NCI-H146 treated with DMSO at 0.1 percent for 48 hours (cell line): ENCODE results near the gene DUOX1.

ENCODE experiments used
- DNase-seq: peaks from one replicate; lab custom pipeline; 2025; ENCODE audit not compliant: unreplicated experiment; lab: John Stamatoyannopoulos, UW

DUOX1 gene

DNA sequence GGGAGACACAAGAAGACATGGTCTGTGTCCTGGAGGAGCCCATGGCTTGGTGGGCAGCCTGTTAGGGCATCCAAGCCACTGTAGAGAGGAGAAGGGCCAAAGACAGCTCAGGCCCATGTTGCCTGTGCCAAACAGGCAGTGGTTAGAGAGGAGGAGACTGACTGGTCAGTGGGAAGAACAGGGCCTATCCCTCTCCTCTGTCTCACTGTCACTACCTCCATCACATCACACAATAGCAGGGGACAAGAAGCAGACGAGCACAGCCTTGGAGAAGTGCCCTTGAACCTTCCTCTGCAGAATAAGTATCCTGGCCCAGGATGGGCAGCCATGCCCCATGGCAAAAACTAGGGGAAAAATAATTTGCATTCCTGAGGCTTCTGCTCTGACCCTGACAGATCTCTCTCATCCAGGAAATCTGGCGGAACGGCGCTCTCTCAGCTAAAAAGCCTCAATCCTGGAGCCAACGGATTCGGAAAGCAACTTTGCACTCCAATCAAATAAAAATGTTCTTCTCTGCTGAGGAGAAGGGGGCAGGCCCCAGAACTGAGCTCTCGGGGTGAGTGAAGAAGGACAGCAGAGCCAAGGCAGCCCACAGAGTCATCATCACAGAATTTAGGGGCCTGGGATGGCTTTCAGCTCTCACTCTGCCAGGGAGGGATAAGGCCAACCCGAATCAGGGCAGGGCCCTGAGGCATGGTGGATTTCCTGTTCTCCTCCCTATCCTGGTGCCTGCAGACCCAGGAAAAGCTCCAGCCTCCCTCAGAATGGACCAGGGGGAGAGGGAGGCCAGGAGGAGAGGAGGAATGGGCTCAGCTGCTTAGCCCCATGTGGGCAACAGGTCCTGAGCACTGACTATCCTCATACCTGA lies 56.3 kb downstream of the DUOX1 start:
- no peak for DNase-seq

DNA sequence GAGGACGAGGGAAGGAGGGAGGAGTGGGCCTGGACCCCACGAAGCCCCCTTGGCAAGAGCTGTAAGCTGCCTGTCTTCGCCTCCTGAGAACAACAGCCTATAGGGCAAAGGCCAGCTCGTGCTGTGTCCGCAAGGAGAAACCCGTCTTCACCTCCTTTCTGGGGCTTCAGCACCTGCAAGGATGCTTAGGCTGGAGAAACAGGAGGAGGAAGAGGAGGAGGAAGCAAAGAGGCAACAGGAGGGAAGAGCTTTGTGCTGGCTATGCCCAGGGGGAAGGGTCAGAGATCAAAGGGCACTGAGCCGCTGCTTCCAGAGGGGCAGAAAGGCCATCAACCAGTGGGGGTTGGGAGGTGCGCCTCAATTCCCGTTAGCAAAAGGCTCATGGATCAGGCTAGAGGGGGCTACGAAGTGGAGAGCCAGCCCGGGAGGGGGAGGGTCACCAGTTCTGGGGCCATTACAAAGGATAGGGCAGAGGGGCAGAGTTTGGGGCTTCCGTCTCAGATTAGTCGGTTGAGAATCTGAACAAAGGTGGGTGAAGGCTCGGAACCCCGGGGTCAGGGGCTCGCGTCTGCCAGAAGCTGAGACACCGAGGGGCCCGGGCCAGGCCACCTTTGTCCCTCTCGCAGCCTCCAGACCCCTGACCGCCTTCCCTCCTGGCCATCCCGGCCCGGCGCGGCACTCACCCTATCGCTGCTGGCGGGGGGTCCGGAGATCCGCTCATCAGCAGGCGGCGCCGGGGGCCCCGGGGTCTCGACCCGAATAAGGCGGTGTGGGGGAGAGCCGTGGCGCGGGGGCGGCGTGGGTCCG lies 57.2 kb downstream of the DUOX1 start:
- DNase-seq: no peak

DNA sequence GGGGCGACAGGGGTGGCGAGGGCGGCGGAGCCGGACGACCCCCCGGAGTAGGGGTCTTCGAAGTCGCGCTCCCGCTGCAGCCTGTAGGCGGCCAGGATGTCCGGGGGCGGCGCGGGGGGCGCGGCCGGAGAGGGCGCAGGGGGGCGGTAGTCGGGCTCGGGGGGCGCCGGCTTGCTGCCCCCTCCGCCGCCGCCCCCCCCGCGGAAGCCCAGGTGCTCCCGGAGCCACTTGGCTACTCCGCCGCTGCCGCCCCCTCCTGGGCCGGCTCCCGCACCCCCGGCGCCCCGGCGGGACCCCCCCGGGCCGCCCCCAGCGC lies 57.7 kb downstream of the DUOX1 start:
- no peak for DNase-seq

DNA sequence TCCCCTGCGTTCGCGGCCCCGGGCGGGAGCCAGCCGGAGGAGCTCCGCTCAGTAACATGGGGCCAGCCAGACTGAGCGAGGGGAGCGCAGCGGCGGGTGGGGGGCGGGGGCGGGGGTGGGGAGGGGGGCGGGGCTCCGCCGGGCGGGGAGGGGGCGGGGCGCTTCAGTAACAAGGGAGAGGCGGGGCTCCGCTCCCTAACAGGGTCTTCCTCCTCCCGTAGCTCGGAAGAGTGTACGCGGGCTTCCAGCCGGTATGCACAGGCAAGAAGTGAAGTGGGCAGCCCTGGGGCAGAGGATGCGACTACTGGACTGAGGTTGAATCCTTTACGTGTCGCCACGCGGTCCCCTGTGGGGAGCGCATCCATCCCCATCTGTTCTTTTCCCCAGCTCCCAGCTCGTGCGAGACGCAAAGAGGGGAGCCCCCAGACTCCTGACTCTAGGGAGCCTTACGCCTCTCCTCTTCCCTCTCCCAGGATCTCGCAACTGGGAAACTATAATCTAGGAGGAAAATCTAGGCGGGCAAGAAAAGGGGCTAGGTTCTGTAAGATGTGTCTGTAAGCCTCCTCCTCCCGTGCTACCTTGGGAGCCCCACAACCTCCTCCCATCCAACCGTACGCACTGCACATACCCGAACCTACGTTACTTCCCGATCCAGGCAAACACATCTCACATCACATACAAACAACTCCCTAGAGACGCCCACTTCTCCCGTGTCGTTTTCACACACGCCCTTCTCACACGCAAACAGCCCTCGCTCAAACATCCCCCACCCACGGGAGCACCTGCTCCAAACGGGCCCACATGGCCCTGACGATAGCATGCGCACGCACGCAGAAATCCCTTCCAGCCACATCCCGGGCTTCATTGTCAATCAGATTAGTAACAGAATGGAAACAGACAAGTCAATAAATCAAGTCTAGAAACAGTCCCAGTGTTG lies 58.4 kb downstream of the DUOX1 start, which contains the start of gene SHF:
Gene SHF, minus strand, starts transcription at position 73 of the 937 bp plus-strand sequence. Its CDS starts 15 bp downstream, at position 58.
- DNase-seq: peak; percentile 36

DNA sequence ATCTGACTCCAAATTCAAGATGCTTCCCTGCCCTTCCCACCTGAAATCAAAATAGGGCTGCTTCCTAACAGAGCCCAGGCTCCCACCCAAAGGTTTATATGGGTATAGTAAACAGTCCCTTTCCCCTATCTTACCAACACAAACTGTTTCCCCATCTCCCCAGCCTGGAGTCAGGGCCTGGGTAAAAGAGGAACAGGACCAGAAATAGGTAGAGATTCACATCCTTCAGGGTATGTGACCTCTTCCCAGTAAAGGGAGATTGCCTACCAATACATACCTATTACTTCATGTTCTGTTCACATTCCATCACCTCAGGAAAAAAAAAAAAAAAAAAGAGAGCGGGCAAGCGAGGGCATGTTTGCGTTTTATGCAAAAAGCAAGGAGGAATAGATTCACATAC lies 67.7 kb downstream of the DUOX1 start:
- DNase-seq: no peak

DNA sequence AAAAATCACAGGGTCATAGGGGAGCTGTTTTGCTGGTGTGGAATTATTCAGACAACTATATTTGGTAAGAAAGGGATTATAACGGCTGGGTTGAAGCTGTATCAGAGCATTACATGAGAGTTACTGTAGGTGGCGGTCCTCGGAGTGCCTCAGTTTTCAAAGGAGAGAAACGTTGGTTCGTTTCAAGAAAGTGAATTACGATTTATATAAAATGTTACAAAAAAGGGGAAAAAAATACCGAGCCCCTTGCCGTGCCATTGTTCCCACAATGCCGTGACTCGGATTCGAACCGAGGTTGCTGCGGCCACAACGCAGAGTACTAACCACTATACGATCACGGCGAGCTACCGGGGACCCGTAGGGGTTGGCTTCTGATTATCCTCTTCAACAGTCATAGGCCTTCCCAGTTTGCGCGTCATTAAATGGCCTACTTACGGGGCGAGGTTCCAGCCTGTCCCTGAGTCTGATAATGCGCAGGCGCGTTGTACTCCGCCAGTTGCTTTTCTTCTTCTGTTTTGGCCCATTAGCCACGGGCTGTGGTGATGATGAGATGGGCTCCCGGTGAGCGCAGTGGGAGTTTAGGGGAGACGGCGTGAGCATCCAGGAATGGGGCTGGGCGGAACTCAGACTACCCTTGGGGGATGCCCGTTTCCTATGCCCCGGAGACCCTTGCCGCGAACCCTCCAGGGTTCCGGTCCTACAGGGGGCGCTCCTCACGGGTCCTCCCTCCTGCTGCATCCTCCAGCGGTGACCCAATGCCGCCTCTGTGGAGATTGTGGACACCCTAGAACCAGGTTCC lies 68.7 kb downstream of the DUOX1 start:
- DNase-seq: peak; percentile 81

GRCh38 chr15:45199136-45199810 lies 69.5 kb downstream of the DUOX1 start:
- DNase-seq: peak; percentile 48

GRCh38 chr15:45200001-45200798 lies 70.4 kb downstream of the DUOX1 start:
- peak; percentile 81 for DNase-seq

- peak; percentile 59 for DNase-seq
These were observed 71.2 kb downstream of the DUOX1 start for GRCh38 chr15:45200799-45201556.

DNA sequence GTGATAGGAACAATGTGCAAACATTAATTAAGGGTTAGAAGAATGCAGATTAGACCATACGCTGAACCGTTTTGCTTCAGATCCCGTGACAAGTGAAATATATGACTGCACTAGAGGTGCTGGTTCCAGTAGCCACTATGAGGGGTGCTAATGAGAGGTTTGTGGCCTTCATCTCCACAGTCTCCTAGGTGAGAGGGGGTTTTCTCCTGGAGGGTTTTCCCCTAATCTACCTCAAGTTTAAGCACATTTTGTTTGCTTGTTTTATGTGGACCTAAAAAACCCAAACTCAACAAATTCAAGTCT lies 71.7 kb downstream of the DUOX1 start:
- no peak for DNase-seq

- no peak for DNase-seq
These were observed 72.1 kb downstream of the DUOX1 start for GRCh38 chr15:45201869-45202268.

GRCh38 chr15:45203182-45203581 lies 73.4 kb downstream of the DUOX1 start:
- DNase-seq: no peak

DNA sequence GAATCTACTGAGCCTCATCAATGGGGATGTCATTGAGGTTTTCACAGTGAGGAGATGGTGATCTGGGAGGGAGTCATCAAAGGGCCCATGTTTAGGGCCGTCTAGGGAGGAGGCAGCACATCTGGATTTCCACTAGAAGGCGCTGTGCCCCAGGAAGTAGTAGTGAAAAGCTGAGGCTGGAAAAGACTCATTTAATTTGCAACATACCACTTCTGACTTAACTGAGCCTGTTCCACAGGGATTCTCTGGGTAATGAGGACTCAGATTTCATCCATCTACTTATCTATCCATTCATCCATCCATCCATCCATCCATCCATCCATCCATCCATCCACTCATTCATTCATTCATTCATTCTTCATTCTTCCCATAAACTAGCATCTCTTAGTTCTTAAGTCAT lies 75.4 kb downstream of the DUOX1 start:
- DNase-seq: peak; percentile 36

DNA sequence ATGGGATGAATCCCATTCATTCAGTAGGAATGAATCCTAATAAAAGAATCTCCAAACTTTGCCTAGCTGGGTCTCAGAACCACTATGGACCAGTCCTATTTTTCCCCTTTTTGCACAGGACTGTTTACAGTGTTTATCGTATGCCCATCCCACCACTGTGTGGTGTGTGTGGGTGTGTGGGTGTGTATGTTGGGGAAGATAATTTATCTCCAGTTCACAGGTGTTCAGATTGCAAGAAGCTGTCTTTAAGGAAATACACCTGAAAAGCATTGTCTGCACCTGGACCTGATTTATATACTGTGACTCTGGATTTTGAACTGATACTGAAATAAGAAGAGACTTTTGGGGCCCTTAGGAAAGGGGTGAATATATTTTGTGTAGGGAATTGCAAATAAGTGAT lies 82.7 kb downstream of the DUOX1 start:
- no peak for DNase-seq
